ENCODE measurements around the gene FLACC1.

GRCh38 chr2:201257956-201258665 is 99.0 kb downstream of the FLACC1 start:
- no peak for TF ChIP-seq CTCF (IDR thresholded peaks at IDR 0.05)
- no peak for TF ChIP-seq POLR2A (IDR thresholded peaks at IDR 0.05)

Data from lower leg skin (tissue), 3 donors.